Body of pancreas (tissue), 4 donors: Measurements from ENCODE around the gene SPATA31D4. TPM values are rescaled to one million over a fixed set of nuclear protein-coding genes. Genes with fewer than 3 reads are reported as not detected.

Experiments used
- ATAC-seq: fragments of 150-250 bp; one replicate; pipeline ENCODE4 v1.9.1; 2016
- DNase-seq, 4 donors: peaks; one replicate each; pipeline ENCODE4 v3.0.0-alpha.2; 2019
- H3K27ac ChIP-seq, 4 donors: fragments of 200-600 bp; sonication (generic); 1 replicate in 3 of 4; 2 replicates in 1 of 4; pipeline versions ENCODE4 v1.5.1 to v1.6.1; 2016 to 2019; ENCODE audit warnings: mild to moderate bottlenecking in 1 of 4, mixed read lengths in 1 of 4, moderate library complexity in 1 of 4
- H3K27me3 ChIP-seq, 2 donors: fragments of 200-600 bp; sonication (generic); one replicate each; pipeline ENCODE4 v1.6.0; 2016; ENCODE audit warnings: mild to moderate bottlenecking in 1 of 2
- H3K36me3 ChIP-seq, 2 donors: fragments of 200-600 bp; sonication (generic); replicated peaks in 1 of 2; 2 replicates each; pipeline ENCODE4 v1.5.1; 2016; ENCODE audit warnings: low read depth in 2 of 2; ENCODE audit not compliant: insufficient read depth in 1 of 2
- H3K4me1 ChIP-seq: fragments of 200-600 bp; sonication (generic); one replicate; pipeline ENCODE4 v1.6.0; 2016
- H3K4me3 ChIP-seq, 2 donors: fragments of 200-600 bp; sonication (generic); 1 replicate in 1 of 2; 2 replicates in 1 of 2; pipeline ENCODE4 v1.5.1; 2016 to 2019
- H3K9me3 ChIP-seq, 3 donors: fragments of 200-600 bp; sonication (generic); 1 replicate in 2 of 3; 2 replicates in 1 of 3; pipeline ENCODE4 v1.5.1; 2016
- POLR2A ChIP-seq, 3 donors: fragments of 450-650 bp; IDR thresholded peaks; one replicate each; pipeline ENCODE4 v1.6.1; 2016; ENCODE audit warnings: antibody characterized with exemption in 3 of 3, mild to moderate bottlenecking in 2 of 3
- WGBS, 2 donors: methylation state at CpG; one replicate each; pipeline ENCODE4 v1.1.5; 2017; 5-methylcytosine and 5-hydroxymethylcytosine counted together
- intact Hi-C: fragments of 100-400 bp; cut with DNase I; formaldehyde crosslinking; loops from one replicate; pipeline ENCODE4 v1.15.1; 2023
- total RNA-seq, 2 donors: library from RNA; depleted of rRNA; stranded (reverse); fragments of >200 nt; gene quantifications; one replicate each; pipeline ENCODE4 v1.1.0, GENCODE V29; 2016
- TF ChIP-seq, protein P1 (sequence below), 7 experiments: fragments of 450-650 bp in 4 of 7; fragments of 200-600 bp in 3 of 7; sonication (generic) in 3 of 7; IDR thresholded peaks; one replicate each; pipeline ENCODE4 v1.5.1; 2016 to 2019; ENCODE audit warnings: antibody characterized with exemption in 7 of 7

The SPATA31D4 gene
- total RNA-seq, 2 donors from 2014 or later: not detected

DNA sequence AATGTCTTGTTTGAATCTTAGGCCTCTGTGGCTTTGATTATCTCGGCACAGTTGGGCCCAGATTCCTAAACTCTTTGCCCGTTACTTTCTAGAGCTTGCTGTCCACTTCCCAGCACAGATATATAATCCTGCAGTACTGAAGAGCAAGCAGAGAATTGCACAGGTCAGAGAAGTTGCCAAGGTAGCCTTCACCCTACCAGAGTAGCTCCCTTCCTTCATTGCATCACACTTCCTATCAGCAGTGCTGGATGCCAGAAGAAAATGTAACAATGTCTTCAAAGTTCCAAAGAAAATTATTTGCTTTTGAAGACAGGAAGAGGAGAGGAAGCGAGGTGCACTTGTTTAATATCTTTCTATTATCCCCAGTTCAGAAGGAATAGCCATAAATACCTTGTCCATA lies 38.1 kb upstream of the SPATA31D4 start:
- intact Hi-C loops: no loop called here
- Histone ChIP-seq H3K27ac (no peak overlapping the region), H3K9me3 (no peaks in the 10 kb centered on the region), H3K36me3 (no peaks in the 10 kb centered on the region), H3K27me3 (no peaks in the 10 kb centered on the region), H3K4me3 (no peak overlapping the region), H3K4me1 (no peaks in the 10 kb centered on the region)
- DNase-seq (no peak), ATAC-seq (no peak)
- 81 to 82% methylated on average over 3 of the region's 3 CpGs for WGBS, 2 donors
- no peak for TF ChIP-seq POLR2A (IDR thresholded peaks at IDR 0.05)
- TF ChIP-seq, protein P1, sequence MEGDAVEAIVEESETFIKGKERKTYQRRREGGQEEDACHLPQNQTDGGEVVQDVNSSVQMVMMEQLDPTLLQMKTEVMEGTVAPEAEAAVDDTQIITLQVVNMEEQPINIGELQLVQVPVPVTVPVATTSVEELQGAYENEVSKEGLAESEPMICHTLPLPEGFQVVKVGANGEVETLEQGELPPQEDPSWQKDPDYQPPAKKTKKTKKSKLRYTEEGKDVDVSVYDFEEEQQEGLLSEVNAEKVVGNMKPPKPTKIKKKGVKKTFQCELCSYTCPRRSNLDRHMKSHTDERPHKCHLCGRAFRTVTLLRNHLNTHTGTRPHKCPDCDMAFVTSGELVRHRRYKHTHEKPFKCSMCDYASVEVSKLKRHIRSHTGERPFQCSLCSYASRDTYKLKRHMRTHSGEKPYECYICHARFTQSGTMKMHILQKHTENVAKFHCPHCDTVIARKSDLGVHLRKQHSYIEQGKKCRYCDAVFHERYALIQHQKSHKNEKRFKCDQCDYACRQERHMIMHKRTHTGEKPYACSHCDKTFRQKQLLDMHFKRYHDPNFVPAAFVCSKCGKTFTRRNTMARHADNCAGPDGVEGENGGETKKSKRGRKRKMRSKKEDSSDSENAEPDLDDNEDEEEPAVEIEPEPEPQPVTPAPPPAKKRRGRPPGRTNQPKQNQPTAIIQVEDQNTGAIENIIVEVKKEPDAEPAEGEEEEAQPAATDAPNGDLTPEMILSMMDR (IDR thresholded peaks at IDR 0.05): no peak

DNA sequence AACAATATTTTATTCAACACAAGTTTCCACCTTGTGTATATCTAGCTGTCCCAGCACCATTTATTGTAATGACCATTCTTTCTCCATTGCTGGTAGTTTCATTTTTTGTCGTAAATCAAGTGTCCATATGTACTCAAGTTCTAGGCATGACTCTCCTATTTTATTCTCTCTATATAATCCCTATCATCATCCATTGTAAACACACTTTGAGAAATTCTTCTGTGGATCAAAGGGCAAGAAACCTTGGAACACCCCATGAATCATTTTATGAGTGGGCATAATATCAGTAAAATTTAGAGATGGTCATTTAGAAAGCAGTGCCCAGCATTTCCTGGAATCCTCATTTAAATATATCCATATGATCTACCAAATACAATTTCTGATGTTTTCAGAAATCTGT lies 35.8 kb upstream of the SPATA31D4 start:
- Histone ChIP-seq H3K27ac (no peak overlapping the region), H3K4me1 (no peaks in the 10 kb centered on the region), H3K27me3 (no peaks in the 10 kb centered on the region), H3K9me3 (no peaks in the 10 kb centered on the region), H3K36me3 (no peaks in the 10 kb centered on the region), H3K4me3 (no peak overlapping the region)
- DNase-seq: no peak
- TF ChIP-seq, protein P1 (IDR thresholded peaks at IDR 0.05): no peak
- TF ChIP-seq POLR2A (IDR thresholded peaks at IDR 0.05): no peak
- 83 to 92% methylated on average over 1 of the region's 1 CpG for WGBS, 2 donors
- ATAC-seq: no peak
- intact Hi-C loops: no loop called here

DNA sequence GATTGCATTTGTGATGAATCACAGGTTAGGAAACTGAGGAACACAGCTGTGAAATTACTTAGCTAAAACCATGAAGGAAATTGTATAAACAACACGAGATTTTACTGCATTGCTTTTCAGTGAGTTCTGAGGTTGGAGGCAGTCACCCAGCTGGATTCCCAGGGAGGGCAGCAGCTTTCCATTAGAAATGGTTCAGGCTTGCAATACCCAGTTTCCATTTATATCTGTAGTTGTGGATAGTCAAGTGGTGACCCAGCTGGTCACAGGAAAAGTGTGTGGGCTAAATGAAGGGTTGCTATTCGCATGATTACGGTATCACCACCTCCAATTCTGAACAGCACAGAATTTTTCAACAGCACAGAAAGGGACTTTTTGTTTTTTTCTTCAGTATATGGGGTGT lies 34.3 kb upstream of the SPATA31D4 start:
- Histone ChIP-seq H3K27ac (no peak overlapping the region), H3K4me1 (no peaks in the 10 kb centered on the region), H3K9me3 (no peaks in the 10 kb centered on the region), H3K36me3 (no peaks in the 10 kb centered on the region), H3K4me3 (no peak overlapping the region), H3K27me3 (no peaks in the 10 kb centered on the region)
- DNase-seq (no peak), ATAC-seq (no peak)
- intact Hi-C loops: no loop called here
- WGBS, 2 donors: 77 to 85% methylated on average over 3 of the region's 3 CpGs
- TF ChIP-seq, protein P1 (IDR thresholded peaks at IDR 0.05): no peak
- no peak for TF ChIP-seq POLR2A (IDR thresholded peaks at IDR 0.05)

DNA sequence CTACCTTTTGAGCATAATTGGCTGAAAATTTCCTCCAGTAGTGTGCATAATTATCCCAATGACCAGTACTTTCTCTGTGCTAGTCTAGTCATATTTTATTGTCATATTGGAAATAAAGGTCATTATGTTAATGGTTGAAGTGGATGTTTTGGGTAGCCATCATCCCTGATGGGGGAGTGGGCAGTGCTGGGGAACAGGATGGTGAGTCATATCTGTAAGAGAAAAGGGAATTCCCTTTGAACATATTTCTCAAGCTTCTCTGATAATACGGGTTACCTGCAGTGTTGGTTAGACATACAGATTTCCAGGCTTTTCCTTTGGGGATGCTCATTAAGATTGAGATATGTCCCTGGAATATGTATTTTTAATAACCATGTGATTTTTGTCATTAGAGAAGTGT lies 33.3 kb upstream of the SPATA31D4 start:
- H3K27ac ChIP-seq: no peak overlapping the region
- TF ChIP-seq, protein P1 (IDR thresholded peaks at IDR 0.05): no peak
- no peak for TF ChIP-seq POLR2A (IDR thresholded peaks at IDR 0.05)
- intact Hi-C loops: no loop called here
- ATAC-seq (no peak), DNase-seq (no peak)
- no peaks in the 10 kb centered on the region for H3K9me3 ChIP-seq
- no peaks in the 10 kb centered on the region for H3K4me1 ChIP-seq
- no peak overlapping the region for H3K4me3 ChIP-seq
- H3K36me3 ChIP-seq: no peaks in the 10 kb centered on the region
- 55 to 58% methylated on average over 1 of the region's 1 CpG for WGBS, 2 donors
- H3K27me3 ChIP-seq: no peaks in the 10 kb centered on the region

DNA sequence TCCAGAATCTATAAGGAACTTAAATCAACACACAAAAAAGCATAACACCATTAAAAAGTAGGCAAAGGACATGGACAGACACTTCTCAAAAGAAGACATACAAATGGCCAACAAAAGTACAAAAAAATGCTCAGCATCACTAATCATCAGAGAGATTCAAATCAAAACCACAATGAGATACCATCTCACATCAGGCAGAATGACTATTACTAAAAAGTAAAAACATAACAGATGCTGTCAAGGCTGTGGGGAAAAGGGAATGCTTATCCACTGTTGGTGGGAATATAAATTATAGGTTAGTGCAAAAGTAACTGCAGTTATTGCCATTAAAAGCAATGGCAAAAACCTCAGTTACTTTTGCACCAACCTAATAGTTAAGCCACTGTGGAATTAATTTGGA lies 32.2 kb upstream of the SPATA31D4 start:
- intact Hi-C loops: no loop called here
- no peak for ATAC-seq
- no peak overlapping the region for H3K27ac ChIP-seq
- H3K36me3 ChIP-seq: no peaks in the 10 kb centered on the region
- H3K4me3 ChIP-seq: no peak overlapping the region
- no peak for DNase-seq
- H3K4me1 ChIP-seq: no peaks in the 10 kb centered on the region
- H3K9me3 ChIP-seq: no peaks in the 10 kb centered on the region
- no peak for TF ChIP-seq POLR2A (IDR thresholded peaks at IDR 0.05)
- TF ChIP-seq, protein P1 (IDR thresholded peaks at IDR 0.05): no peak
- no peaks in the 10 kb centered on the region for H3K27me3 ChIP-seq
